Measurements from ENCODE around the gene FOXR1.
"Not testable (repeated sequence)": the region's sequence is repeated elsewhere in the genome, so short reads cannot be mapped to it uniquely, and the experiment has no call there.

Gene FOXR1

GRCh38 chr11:118948000-118948399 lies 23.6 kb upstream of the FOXR1 start:
- DNase-seq, result no peak

GRCh38 chr11:118953265-118953664 lies 18.3 kb upstream of the FOXR1 start:
- no peak for DNase-seq

- not testable (repeated sequence) for DNase-seq
Observed at GRCh38 chr11:118953976-118954375, 17.6 kb upstream of the FOXR1 start.

GRCh38 chr11:118956094-118956846 lies 15.3 kb upstream of the FOXR1 start, which contains the start of gene UPK2:
TSS of gene UPK2 (plus strand) at chr11:118956298. CDS start at chr11:118956351, 53 bp downstream.
- peak; percentile 66 for DNase-seq

GRCh38 chr11:118956847-118957469 lies 14.6 kb upstream of the FOXR1 start:
- DNase-seq, result no peak

GRCh38 chr11:118957549-118957948 lies 14.0 kb upstream of the FOXR1 start:
- DNase-seq, result no peak

GRCh38 chr11:118957968-118958367 lies 13.6 kb upstream of the FOXR1 start:
- no peak for DNase-seq

GRCh38 chr11:118958577-118958976 lies 13.0 kb upstream of the FOXR1 start:
- DNase-seq, result no peak

- no peak for DNase-seq
Observed at GRCh38 chr11:118961189-118961588, 10.4 kb upstream of the FOXR1 start.

GRCh38 chr11:118961591-118961990 lies 10.0 kb upstream of the FOXR1 start:
- no peak for DNase-seq

GRCh38 chr11:118969508-118969907 lies 2.1 kb upstream of the FOXR1 start:
- DNase-seq, result not testable (repeated sequence)

- DNase-seq, result no peak
Observed at GRCh38 chr11:118973985-118974384, 2.4 kb downstream of the FOXR1 start.

GRCh38 chr11:118975771-118976709 lies 4.5 kb downstream of the FOXR1 start:
- DNase-seq, result no peak

- no peak for DNase-seq
Observed at GRCh38 chr11:118979434-118979833, 7.9 kb downstream of the FOXR1 start.

- no peak for DNase-seq
Observed at GRCh38 chr11:118980191-118980881, 8.8 kb downstream of the FOXR1 start.

GRCh38 chr11:118984337-118984736 lies 12.8 kb downstream of the FOXR1 start:
- not testable (repeated sequence) for DNase-seq

GRCh38 chr11:118984825-118985224 lies 13.3 kb downstream of the FOXR1 start:
- DNase-seq, result no peak

- no peak for DNase-seq
Observed at GRCh38 chr11:118988280-118988679, 16.7 kb downstream of the FOXR1 start.

GRCh38 chr11:118991486-118992038 lies 20.0 kb downstream of the FOXR1 start:
- not testable (repeated sequence) for DNase-seq

GRCh38 chr11:118996926-118997626 lies 25.5 kb downstream of the FOXR1 start:
- DNase-seq, result peak; percentile 68

- DNase-seq, result peak; percentile 99
Observed at GRCh38 chr11:118997627-118998387, 26.2 kb downstream of the FOXR1 start, which contains the start of gene CENATAC. TSS of gene CENATAC (plus strand) at chr11:118998138. CDS start at chr11:118998198, 60 bp downstream.

Measured in GF-D8 (cell line).